Panc1 (cell line): Measurements from ENCODE around the gene FBXL12.

Source experiments
- POLR2AphosphoS5 ChIP-seq: IDR thresholded peaks from 2 replicates; pipeline ENCODE4 v1.6.1; 2012; ENCODE audit warnings: mild to moderate bottlenecking, low read depth, low read length, moderate library complexity
- SIN3A ChIP-seq: IDR thresholded peaks from 2 replicates; pipeline ENCODE4 v1.6.1; 2012; ENCODE audit warnings: low read depth, mild to moderate bottlenecking, low read length, moderate library complexity, borderline replicate concordance; ENCODE audit not compliant: insufficient read depth
- TCF7L2 ChIP-seq: IDR thresholded peaks from 2 replicates; pipeline ENCODE4 v1.6.1; 2011; ENCODE audit warnings: mild to moderate bottlenecking, low read depth, low read length, inconsistent platforms
- TF ChIP-seq, protein P1 (sequence below): fragments of 450-650 bp; IDR thresholded peaks from 2 replicates; pipeline ENCODE4 v1.5.1; 2017; ENCODE audit warnings: mild to moderate bottlenecking
- TF ChIP-seq, protein P2 (sequence below), 2 experiments: IDR thresholded peaks; 2 replicates each; pipeline ENCODE4 v1.6.1; 2011 to 2012; ENCODE audit warnings: low read depth in 2 of 2, control low read depth in 1 of 2, low read length in 1 of 2, mild to moderate bottlenecking in 1 of 2, moderate library complexity in 1 of 2; ENCODE audit not compliant: insufficient read depth in 1 of 2

DNA sequence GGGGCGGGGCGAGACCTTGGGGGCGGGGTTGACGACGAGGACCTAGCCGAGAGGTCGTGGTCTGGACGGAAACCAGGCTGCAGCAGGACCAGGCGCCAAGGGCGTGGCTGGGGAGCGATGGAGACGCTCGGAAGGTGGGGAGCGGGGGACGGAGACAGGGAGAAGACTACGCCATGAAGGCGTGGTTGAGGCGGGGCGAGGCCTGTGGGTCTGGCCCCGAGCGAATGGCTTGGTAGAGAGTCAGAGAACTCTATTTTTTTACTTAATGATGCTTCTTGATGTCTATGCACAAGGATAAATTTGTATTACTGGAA lies 674 bp upstream of the FBXL12 start:
- TF ChIP-seq, protein P1, sequence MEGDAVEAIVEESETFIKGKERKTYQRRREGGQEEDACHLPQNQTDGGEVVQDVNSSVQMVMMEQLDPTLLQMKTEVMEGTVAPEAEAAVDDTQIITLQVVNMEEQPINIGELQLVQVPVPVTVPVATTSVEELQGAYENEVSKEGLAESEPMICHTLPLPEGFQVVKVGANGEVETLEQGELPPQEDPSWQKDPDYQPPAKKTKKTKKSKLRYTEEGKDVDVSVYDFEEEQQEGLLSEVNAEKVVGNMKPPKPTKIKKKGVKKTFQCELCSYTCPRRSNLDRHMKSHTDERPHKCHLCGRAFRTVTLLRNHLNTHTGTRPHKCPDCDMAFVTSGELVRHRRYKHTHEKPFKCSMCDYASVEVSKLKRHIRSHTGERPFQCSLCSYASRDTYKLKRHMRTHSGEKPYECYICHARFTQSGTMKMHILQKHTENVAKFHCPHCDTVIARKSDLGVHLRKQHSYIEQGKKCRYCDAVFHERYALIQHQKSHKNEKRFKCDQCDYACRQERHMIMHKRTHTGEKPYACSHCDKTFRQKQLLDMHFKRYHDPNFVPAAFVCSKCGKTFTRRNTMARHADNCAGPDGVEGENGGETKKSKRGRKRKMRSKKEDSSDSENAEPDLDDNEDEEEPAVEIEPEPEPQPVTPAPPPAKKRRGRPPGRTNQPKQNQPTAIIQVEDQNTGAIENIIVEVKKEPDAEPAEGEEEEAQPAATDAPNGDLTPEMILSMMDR, result no peak
- TF ChIP-seq, protein P2, sequence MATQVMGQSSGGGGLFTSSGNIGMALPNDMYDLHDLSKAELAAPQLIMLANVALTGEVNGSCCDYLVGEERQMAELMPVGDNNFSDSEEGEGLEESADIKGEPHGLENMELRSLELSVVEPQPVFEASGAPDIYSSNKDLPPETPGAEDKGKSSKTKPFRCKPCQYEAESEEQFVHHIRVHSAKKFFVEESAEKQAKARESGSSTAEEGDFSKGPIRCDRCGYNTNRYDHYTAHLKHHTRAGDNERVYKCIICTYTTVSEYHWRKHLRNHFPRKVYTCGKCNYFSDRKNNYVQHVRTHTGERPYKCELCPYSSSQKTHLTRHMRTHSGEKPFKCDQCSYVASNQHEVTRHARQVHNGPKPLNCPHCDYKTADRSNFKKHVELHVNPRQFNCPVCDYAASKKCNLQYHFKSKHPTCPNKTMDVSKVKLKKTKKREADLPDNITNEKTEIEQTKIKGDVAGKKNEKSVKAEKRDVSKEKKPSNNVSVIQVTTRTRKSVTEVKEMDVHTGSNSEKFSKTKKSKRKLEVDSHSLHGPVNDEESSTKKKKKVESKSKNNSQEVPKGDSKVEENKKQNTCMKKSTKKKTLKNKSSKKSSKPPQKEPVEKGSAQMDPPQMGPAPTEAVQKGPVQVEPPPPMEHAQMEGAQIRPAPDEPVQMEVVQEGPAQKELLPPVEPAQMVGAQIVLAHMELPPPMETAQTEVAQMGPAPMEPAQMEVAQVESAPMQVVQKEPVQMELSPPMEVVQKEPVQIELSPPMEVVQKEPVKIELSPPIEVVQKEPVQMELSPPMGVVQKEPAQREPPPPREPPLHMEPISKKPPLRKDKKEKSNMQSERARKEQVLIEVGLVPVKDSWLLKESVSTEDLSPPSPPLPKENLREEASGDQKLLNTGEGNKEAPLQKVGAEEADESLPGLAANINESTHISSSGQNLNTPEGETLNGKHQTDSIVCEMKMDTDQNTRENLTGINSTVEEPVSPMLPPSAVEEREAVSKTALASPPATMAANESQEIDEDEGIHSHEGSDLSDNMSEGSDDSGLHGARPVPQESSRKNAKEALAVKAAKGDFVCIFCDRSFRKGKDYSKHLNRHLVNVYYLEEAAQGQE (IDR thresholded peaks at IDR 0.05; ENCODE audit: insufficient read depth in 1 of 2, low read depth in 2 of 2, low read length in 1 of 2), result no peak
- TF ChIP-seq POLR2AphosphoS5 (no peak), SIN3A (no peak), TCF7L2 (no peak)
